GM19468 (cell line): ENCODE measurements around the gene LTBP4.
A peak's percentile ranks its signal among the peaks of the same experiment; 100 is the strongest.
"Not testable (repeated sequence)": the region's sequence is repeated elsewhere in the genome, so short reads cannot be mapped to it uniquely, and the experiment has no call there.

ENCODE experiments used
- ATAC-seq: cut with Tn5 transposase; IDR thresholded peaks from one replicate; pipeline ENCODE4 v1.9.1; 2021; ENCODE audit warnings: mild to moderate bottlenecking, moderate library complexity, moderate number of reproducible peaks; ENCODE audit not compliant: unreplicated experiment; ENCODE audit errors: extremely low read depth

Gene LTBP4

GRCh38 chr19:40601134-40601974 is at the start of gene LTBP4:
TSS of gene LTBP4 (plus strand) at chr19:40601369. CDS start at chr19:40601388, 19 bp downstream.
- ATAC-seq: no peak

- no peak for ATAC-seq
These were observed 48.3 kb upstream of the LTBP4 start for GRCh38 chr19:40552848-40553247.

GRCh38 chr19:40553885-40554857 is 47.0 kb upstream of the LTBP4 start:
- no peak for ATAC-seq

- ATAC-seq: no peak
These were observed 45.0 kb upstream of the LTBP4 start for GRCh38 chr19:40555978-40556689.

- ATAC-seq: no peak
These were observed 44.1 kb upstream of the LTBP4 start for GRCh38 chr19:40556953-40557530.

- ATAC-seq: no peak
These were observed 41.8 kb upstream of the LTBP4 start for GRCh38 chr19:40559394-40559793.

- no peak for ATAC-seq
These were observed 41.1 kb upstream of the LTBP4 start for GRCh38 chr19:40560092-40560507.

GRCh38 chr19:40561947-40562346 is 39.2 kb upstream of the LTBP4 start:
- ATAC-seq: no peak

GRCh38 chr19:40564535-40564934 is 36.6 kb upstream of the LTBP4 start:
- ATAC-seq: not testable (repeated sequence)

GRCh38 chr19:40565355-40565754 is 35.8 kb upstream of the LTBP4 start:
- ATAC-seq: no peak

- no peak for ATAC-seq
These were observed 35.2 kb upstream of the LTBP4 start for GRCh38 chr19:40565910-40566495.

GRCh38 chr19:40567040-40567749 is 34.0 kb upstream of the LTBP4 start:
- ATAC-seq: no peak

- ATAC-seq: no peak
These were observed 33.2 kb upstream of the LTBP4 start for GRCh38 chr19:40567750-40568494.

- ATAC-seq: peak; percentile 74
These were observed 30.7 kb upstream of the LTBP4 start for GRCh38 chr19:40570313-40571004.

GRCh38 chr19:40571005-40571318 is 30.2 kb upstream of the LTBP4 start:
- no peak for ATAC-seq

- ATAC-seq: no peak
These were observed 29.2 kb upstream of the LTBP4 start for GRCh38 chr19:40571831-40572495.

- ATAC-seq: no peak
These were observed 25.8 kb upstream of the LTBP4 start for GRCh38 chr19:40575326-40575725.
